Coronary artery (tissue), 2 donors: ENCODE data around the gene TBC1D19.
"Not testable (repeated sequence)": the region's sequence is repeated elsewhere in the genome, so short reads cannot be mapped to it uniquely, and the experiment has no call there.

Experiments
- DNase-seq: peaks from one replicate; pipeline ENCODE4 v3.0.0-alpha.2; 2017; ENCODE audit warnings: low spot score
- H3K27ac ChIP-seq, 2 donors: fragments of 200-600 bp; sonication (generic); one replicate each; pipeline ENCODE4 v1.5.1; 2016 to 2019
- H3K4me3 ChIP-seq: fragments of 200-600 bp; sonication (generic); 2 replicates; pipeline ENCODE4 v1.5.1; 2016; ENCODE audit warnings: mild to moderate bottlenecking, moderate library complexity
- TF ChIP-seq, protein P1 (sequence below): fragments of 200-600 bp; sonication (generic); IDR thresholded peaks from one replicate; pipeline ENCODE4 v1.5.1; 2019; ENCODE audit warnings: antibody characterized with exemption

Gene TBC1D19

DNA sequence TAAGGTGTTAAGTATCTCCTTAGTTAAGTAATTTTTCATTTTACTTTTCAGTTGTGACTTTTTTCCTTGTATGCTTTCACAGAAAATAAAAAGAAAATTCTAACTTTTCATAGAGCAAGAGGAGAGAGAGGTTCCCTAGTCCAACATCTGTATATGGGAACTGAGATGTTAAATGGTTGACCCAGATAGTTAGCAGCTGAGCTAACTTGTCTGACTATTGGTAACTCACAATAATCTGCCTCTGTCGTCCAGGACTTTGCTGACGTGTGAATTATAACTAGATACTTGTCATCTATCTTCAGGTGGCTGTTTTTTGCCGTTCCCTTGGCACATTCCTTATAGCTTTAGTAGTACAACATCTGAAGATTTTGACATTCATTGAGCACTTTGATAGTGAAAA lies 29.9 kb downstream of the TBC1D19 start:
- H3K27ac ChIP-seq, result no peak overlapping the region
- no peak overlapping the region for H3K4me3 ChIP-seq
- no peak for DNase-seq
- TF ChIP-seq, protein P1, sequence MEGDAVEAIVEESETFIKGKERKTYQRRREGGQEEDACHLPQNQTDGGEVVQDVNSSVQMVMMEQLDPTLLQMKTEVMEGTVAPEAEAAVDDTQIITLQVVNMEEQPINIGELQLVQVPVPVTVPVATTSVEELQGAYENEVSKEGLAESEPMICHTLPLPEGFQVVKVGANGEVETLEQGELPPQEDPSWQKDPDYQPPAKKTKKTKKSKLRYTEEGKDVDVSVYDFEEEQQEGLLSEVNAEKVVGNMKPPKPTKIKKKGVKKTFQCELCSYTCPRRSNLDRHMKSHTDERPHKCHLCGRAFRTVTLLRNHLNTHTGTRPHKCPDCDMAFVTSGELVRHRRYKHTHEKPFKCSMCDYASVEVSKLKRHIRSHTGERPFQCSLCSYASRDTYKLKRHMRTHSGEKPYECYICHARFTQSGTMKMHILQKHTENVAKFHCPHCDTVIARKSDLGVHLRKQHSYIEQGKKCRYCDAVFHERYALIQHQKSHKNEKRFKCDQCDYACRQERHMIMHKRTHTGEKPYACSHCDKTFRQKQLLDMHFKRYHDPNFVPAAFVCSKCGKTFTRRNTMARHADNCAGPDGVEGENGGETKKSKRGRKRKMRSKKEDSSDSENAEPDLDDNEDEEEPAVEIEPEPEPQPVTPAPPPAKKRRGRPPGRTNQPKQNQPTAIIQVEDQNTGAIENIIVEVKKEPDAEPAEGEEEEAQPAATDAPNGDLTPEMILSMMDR, result no peak

DNA sequence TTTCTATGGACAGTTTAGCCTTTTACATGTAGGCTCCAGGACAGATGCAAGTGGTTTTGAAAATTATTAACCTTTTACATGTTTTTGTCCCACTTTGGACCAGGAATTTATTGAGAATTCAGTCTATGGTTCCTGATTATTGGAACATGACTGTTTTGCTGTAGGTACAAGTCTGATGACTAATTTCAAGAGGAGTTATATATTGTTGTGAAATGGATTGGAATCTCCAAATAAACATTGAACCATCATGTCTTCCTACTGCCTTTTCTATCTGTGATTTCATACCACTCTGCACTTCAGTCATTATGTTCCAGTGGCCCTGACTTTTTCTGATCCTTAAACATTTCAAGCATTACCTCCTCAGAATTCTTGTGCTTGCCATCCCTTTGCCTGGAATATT lies 35.9 kb downstream of the TBC1D19 start:
- TF ChIP-seq, protein P1, result no peak
- H3K27ac ChIP-seq, result no peak overlapping the region
- H3K4me3 ChIP-seq, result no peak overlapping the region
- DNase-seq, result no peak

DNA sequence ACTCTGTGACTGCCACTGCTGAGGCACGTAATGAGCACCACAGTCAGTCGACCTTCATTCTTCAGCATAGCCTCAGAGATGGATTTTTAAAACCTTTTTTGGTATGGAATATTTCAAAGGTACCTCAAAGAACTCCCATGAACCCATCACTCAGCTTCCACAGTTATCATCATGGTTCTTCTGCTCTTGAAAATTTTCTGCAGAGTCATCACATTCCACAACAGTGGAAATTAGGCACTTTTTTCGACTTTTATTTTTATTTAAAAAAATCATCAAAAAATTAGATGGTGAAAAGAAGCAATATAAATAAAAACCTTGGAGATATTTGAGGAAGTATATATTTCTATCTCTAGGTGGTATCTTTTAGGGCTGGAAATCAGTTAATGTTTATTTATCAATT lies 37.5 kb downstream of the TBC1D19 start:
- DNase-seq, result no peak
- TF ChIP-seq, protein P1, result no peak
- no peak overlapping the region for H3K27ac ChIP-seq
- no peak overlapping the region for H3K4me3 ChIP-seq

DNA sequence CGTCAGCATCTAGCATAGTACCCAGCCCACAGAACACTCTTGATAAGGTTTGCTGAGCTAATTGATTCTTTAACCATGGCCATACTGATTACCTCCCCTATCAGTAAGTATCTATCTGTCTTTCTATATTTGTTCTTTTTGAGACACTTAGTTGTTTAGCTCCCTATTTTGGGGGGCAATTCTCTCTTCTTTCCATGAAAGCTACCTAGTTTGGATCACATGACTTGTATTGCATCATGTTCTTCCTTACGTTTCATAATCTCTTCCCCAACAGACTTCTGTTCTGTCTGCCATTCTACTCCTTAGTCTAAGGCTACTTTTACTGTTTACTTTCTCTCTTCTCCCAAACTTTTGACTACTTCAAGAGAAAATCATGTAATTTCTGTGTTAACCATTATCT lies 39.0 kb downstream of the TBC1D19 start:
- no peak overlapping the region for H3K27ac ChIP-seq
- no peak for DNase-seq
- H3K4me3 ChIP-seq, result no peak overlapping the region
- TF ChIP-seq, protein P1, result no peak

DNA sequence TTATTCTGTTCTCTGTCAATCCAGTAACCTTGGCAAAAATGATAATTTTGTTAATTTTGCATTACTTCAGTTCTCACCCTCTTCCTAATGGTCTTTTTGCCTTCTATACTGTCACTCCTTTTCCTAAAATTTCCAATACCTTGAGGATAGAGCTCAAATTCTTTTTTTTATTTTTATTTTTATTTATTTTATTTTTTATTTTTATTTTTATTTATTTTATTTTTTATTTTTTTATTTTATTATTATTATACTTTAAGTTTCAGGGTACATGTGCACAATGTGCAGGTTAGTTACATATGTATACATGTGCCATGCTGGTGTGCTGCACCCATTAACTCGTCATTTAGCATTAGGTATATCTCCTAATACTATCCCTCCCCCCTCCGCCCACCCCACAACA lies 42.8 kb downstream of the TBC1D19 start:
- DNase-seq, H3K4me3 ChIP-seq, H3K27ac ChIP-seq: not testable (repeated sequence)

DNA sequence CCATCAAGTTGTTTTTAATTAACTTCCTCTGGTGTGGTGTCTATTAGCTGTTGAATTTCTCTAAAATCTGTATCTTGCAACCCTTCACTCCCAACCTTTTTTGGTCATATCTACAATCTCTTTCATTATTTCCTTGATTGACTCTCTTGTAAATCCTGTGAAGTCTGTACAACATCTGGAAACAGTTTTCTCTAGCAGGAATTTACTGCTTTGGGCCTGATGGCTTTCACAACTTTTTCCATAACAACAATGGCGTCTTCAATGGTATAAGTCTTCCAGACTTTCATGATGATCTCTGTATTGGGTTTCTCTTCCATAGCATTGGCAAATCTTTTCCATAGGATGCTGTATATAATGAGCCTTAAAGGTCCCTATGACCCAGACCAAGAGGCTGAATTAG lies 49.0 kb downstream of the TBC1D19 start:
- TF ChIP-seq, protein P1, result no peak
- Histone ChIP-seq H3K4me3 (no peak overlapping the region), H3K27ac (no peak overlapping the region)
- DNase-seq, result no peak

DNA sequence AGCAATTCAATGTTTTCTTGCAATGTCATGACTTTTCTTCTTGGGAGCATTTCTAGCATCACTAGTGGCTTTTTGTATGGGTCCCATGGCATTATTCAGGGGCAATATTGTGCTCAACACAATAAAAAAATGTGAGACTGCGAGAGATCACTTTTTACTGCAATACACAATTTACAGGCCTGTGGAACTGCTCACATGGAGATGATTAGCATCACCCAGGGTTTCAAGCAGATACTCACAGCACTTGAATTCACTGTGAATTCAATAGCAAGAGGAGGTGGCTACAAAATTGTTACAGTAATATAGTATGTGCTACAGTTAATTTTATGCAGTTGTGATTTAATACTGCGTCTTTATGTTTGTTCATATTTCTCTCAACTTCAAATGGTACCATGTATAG lies 50.4 kb downstream of the TBC1D19 start:
- DNase-seq, result no peak
- TF ChIP-seq, protein P1, result no peak
- no peak overlapping the region for H3K4me3 ChIP-seq
- H3K27ac ChIP-seq, result no peak overlapping the region

DNA sequence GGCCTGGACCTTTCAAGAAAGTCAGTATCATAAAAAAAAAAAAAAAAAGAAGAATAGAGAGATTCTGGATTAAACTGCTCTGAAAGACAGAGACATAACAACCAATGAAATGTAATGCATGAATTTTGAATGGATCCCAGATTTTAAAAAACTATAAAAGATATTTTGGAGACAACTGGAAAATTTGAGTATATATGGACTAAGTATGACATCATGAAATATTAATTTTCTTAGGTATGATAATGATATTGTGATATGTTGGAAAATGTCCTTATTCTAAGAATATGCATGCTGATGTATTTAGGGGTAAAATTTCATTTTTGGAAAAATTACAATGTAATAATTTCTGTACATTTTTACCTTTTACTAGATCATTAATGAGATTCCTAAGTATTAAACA lies 52.6 kb downstream of the TBC1D19 start:
- no peak for DNase-seq
- Histone ChIP-seq H3K4me3 (no peak overlapping the region), H3K27ac (no peak overlapping the region)

DNA sequence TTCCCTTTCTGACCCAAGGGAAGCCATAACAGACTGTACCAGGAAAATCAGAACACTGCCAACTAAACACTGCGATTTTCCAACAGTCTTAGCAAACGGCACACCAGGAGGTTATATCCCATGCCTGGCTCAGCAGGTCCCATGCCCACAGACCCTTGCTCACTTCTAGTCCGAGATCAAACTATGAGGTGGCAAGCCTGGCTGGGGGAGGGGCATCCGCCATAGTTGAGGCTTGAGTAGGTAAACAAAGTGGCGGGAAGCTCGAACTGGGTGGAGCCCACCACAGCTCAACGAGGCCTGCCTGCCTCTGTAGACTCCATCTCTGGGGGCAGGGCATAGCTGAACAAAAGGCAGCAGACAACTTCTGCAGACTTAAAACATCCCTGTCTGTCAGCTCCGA lies 56.8 kb downstream of the TBC1D19 start:
- not testable (repeated sequence) for H3K4me3 ChIP-seq, DNase-seq, H3K27ac ChIP-seq

More for the DNA sequence above, 52.6 kb downstream of the TBC1D19 start:
- TF ChIP-seq, protein P1, result no peak
